ENCODE results near the gene CASKIN2. TPM values are rescaled to one million over a fixed set of nuclear protein-coding genes. Genes with fewer than 3 reads are reported as not detected.

The CASKIN2 gene
- total RNA-seq, 1 donor from 2014 or later, result 30.3 TPM

DNA sequence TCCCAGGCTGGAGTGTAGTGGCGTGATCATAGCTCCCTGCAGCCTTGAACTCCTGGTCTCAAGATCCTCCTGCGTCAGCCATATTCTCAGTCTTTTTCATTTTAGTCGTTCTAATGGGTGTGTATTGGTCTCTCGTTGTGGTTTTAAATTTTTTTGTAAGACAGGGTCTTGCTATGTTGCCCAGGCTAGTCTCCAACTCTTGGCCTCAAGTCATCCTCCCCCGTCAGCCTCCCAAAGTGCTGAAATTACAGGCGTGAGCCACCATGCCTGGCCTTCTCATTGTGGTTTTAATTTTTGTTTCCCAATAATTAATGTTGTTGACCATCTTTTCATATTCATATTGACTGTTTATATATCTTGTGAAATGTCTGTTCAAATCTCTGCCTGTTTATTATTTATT, 50.3 kb downstream of the CASKIN2 start:
- Mint-ChIP-seq H3K27me3 (ENCODE audit: low read depth) (no peaks in the 10 kb centered on the region), H3K4me3 (ENCODE audit: unreplicated experiment) (no peak overlapping the region), H3K9me3 (ENCODE audit: low read depth) (no peaks in the 10 kb centered on the region), H3K4me1 (ENCODE audit: low read depth) (peaks cover 3% of the 10 kb centered on the region), H3K36me3 (ENCODE audit: low read depth) (peaks cover 6% of the 10 kb centered on the region), H3K27ac (ENCODE audit: unreplicated experiment) (no peak overlapping the region)
- TF ChIP-seq, protein P1, sequence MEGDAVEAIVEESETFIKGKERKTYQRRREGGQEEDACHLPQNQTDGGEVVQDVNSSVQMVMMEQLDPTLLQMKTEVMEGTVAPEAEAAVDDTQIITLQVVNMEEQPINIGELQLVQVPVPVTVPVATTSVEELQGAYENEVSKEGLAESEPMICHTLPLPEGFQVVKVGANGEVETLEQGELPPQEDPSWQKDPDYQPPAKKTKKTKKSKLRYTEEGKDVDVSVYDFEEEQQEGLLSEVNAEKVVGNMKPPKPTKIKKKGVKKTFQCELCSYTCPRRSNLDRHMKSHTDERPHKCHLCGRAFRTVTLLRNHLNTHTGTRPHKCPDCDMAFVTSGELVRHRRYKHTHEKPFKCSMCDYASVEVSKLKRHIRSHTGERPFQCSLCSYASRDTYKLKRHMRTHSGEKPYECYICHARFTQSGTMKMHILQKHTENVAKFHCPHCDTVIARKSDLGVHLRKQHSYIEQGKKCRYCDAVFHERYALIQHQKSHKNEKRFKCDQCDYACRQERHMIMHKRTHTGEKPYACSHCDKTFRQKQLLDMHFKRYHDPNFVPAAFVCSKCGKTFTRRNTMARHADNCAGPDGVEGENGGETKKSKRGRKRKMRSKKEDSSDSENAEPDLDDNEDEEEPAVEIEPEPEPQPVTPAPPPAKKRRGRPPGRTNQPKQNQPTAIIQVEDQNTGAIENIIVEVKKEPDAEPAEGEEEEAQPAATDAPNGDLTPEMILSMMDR (IDR thresholded peaks at IDR 0.05), result no peak
- DNase-seq (ENCODE audit: low spot score), result no peak

DNA sequence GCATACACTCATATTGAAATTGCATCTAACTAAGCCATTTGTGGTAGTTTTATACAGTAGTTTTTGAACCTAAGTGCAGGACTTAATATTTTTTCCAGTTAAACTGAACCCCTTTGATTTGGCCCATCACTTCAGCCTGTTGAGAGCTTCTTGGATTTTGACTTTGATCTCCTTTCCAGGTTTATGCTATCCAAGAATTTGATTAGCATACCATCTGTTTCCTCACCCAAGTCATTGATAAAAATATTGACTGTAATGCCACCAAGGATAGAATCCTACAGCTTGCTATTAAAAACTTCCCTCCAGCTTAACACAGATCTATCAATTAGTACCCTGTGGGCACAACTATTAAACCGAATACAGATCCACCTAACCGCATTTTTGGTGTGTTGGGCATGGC, 51.7 kb downstream of the CASKIN2 start:
- DNase-seq (ENCODE audit: low spot score), result no peak
- H3K4me1 Mint-ChIP-seq (ENCODE audit: low read depth), result peaks cover 3% of the 10 kb centered on the region
- no peak overlapping the region for H3K27ac Mint-ChIP-seq (ENCODE audit: unreplicated experiment)
- TF ChIP-seq, protein P1 (IDR thresholded peaks at IDR 0.05), result no peak
- H3K36me3 Mint-ChIP-seq (ENCODE audit: low read depth), result peaks cover 6% of the 10 kb centered on the region
- no peak overlapping the region for H3K4me3 Mint-ChIP-seq (ENCODE audit: unreplicated experiment)
- H3K9me3 Mint-ChIP-seq (ENCODE audit: low read depth), result no peaks in the 10 kb centered on the region
- no peaks in the 10 kb centered on the region for H3K27me3 Mint-ChIP-seq (ENCODE audit: low read depth)

DNA sequence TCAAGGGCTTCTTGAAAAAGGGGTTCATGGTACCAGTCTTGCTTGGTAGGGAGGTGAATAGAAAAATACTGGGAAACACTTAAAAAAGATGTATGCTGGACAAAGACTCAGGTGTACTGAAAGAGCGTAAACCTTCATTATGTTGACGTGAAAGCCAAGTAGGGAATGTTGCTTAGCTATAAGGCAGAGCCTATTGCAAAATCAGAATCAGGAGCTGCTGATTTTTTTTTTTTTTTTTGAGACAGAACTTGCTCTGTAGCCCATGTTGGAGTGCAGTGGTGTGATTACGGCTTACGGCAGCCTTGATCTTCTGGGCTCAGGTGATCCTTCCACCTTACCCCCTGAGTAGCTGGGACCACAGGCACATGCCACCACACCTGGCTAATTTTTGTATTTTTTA, 55.0 kb downstream of the CASKIN2 start:
- DNase-seq (ENCODE audit: low spot score), result no peak
- Mint-ChIP-seq H3K4me3 (ENCODE audit: unreplicated experiment) (no peak overlapping the region), H3K4me1 (ENCODE audit: low read depth) (peaks cover 22% of the 10 kb centered on the region), H3K27ac (ENCODE audit: unreplicated experiment) (no peak overlapping the region), H3K9me3 (ENCODE audit: low read depth) (no peaks in the 10 kb centered on the region), H3K36me3 (ENCODE audit: low read depth) (peaks cover 2% of the 10 kb centered on the region), H3K27me3 (ENCODE audit: low read depth) (no peaks in the 10 kb centered on the region)
- TF ChIP-seq, protein P1 (IDR thresholded peaks at IDR 0.05), result no peak

DNA sequence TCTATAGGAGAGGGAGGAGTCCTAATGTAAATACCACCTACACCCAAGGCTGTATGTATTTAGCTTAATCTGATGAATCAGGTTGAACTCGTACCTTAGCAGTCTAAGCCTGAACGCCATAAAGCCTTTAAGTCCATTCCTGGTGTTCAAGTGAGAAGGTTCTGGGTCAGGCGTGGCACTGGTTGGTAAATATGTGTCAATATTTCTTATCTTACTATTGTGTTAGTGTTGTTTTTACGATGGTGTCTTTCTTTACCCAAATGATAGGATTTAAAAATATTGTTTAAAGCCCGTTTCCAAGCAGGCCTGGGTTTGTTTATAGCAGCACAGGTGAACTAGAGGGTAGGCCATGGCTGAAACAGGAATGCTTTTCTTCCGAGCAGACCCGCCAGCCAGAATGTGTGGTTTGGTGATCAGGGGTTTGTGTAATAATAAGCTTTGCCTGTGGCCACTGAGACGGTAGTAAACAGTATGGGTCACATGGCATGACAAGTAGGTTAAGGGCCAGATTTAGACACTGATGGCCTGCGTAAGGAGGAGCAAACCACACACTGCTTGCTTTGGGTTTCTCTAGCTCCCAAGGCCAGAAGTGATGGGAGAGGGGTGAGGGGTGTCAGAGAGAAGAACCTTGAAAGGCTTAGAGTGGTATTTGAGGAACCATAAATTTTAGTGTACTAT, 55.6 kb downstream of the CASKIN2 start:
- no peak overlapping the region for H3K4me3 Mint-ChIP-seq (ENCODE audit: unreplicated experiment)
- H3K4me1 Mint-ChIP-seq (ENCODE audit: low read depth), result peaks cover 22% of the 10 kb centered on the region
- H3K36me3 Mint-ChIP-seq (ENCODE audit: low read depth), result no peaks in the 10 kb centered on the region
- no peak for DNase-seq (ENCODE audit: low spot score)
- H3K27me3 Mint-ChIP-seq (ENCODE audit: low read depth), result no peaks in the 10 kb centered on the region
- H3K27ac Mint-ChIP-seq (ENCODE audit: unreplicated experiment), result no peak overlapping the region
- H3K9me3 Mint-ChIP-seq (ENCODE audit: low read depth), result no peaks in the 10 kb centered on the region
- TF ChIP-seq, protein P1 (IDR thresholded peaks at IDR 0.05), result no peak

DNA sequence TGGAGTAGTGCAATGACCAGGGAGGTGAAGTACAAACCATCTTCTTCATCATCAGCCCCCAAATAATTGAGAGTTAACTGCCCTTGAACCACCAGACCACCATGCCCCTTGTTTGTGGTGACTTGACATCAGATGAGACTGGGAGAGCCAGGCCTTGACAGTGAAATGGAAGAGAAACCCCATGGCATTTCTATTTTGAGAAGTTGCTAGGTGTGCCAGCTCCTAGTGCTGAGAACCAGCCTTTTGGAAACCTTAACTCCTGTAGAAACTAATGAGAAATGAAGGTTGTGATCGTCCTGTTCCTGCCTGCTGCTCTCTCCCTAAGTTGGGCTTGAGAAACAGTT, 56.1 kb downstream of the CASKIN2 start:
- DNase-seq (ENCODE audit: low spot score), result no peak
- Mint-ChIP-seq H3K4me1 (ENCODE audit: low read depth) (peaks cover 22% of the 10 kb centered on the region), H3K36me3 (ENCODE audit: low read depth) (no peaks in the 10 kb centered on the region), H3K4me3 (ENCODE audit: unreplicated experiment) (no peak overlapping the region), H3K27me3 (ENCODE audit: low read depth) (no peaks in the 10 kb centered on the region), H3K27ac (ENCODE audit: unreplicated experiment) (no peak overlapping the region), H3K9me3 (ENCODE audit: low read depth) (no peaks in the 10 kb centered on the region)
- TF ChIP-seq, protein P1 (IDR thresholded peaks at IDR 0.05), result no peak

Measured in chondrocyte (in vitro differentiated cells).